Subcutaneous adipose tissue (tissue), 4 donors: ENCODE measurements around the gene IMPACT. TPM values are rescaled to one million over a fixed set of nuclear protein-coding genes. Genes with fewer than 3 reads are reported as not detected.

Source experiments
- CTCF ChIP-seq: fragments of 450-650 bp; IDR thresholded peaks from one replicate; pipeline ENCODE4 v1.5.1; 2016; ENCODE audit warnings: low read depth, mild to moderate bottlenecking, control low read depth, antibody characterized with exemption, moderate library complexity
- total RNA-seq, 4 donors: library from RNA; depleted of rRNA; stranded (reverse); fragments of >200 nt; gene quantifications; one replicate each; pipeline ENCODE4 v1.1.0, GENCODE V29; 2016

Gene IMPACT
- total RNA-seq, 4 donors from 2014 or later = 23.1 to 34.9 (median 28.3) TPM

DNA sequence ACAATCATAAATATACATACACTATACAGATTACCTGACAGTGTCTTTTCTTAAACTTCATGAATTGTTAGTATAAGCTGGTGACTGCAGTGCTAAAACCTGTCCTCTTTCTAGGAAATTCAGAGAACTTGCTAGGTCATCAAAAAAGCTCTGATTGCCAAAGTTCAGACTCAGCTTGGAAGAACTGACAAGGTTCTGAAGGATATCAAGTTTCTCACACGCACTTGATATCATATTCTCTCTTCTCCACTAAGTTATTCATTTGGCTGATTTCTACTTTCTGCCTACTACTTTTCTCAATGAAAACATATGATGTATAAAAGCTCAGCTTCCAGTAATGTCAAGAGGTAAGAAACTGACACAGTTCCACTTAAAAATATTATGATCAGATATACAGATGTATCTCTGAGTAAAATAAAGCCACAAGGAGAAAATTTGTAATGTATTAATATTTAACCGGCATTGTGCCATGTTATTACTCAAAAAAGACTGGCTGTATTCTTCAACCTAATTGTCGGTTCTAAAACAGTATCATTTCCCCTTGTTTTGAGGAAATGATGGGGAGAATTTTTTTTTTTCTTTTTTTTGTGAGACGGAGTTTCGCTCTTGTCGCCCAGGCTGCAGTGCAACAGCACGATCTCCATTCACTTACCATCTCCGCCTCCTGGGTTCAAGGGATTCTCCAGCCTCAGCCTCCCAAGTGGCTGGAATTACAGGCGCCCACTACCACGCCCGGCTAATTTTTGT is 31.2 kb upstream of the IMPACT start:
- TF ChIP-seq CTCF = no peak

DNA sequence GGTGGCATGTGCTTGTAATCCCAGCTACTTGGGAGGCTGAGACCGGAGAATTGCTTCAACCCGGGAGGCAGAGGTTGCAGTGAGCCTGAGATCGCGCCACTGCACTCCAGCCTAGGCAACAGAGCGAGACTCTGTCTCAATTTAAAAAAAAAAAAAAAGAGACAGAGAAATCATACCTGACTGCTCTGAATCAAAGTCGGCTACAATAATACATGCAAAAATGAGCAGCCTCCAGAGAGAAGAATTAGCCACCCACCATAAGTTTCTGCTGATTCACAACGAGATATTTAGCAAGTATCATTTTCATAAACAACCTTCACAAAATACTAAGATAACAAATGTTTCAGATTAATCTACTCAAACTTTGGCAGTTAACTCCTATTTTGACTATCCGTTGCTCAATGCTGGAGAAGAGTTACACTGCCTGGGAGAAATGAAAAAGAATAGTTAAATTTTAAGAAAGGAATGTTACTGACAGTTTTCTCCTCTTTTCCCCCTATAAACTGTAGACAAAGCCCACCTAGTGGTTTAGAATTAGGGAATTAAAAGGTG is 30.3 kb upstream of the IMPACT start:
- no peak for TF ChIP-seq CTCF

- no peak for TF ChIP-seq CTCF
Observed at GRCh38 chr18:24397131-24397693, 29.3 kb upstream of the IMPACT start.

- TF ChIP-seq CTCF = no peak
Observed at GRCh38 chr18:24397694-24398368, 28.6 kb upstream of the IMPACT start, which contains the start of gene OSBPL1A. TSS of gene OSBPL1A (minus strand) at chr18:24397824. CDS start at chr18:24377533, 20,291 bp downstream.

DNA sequence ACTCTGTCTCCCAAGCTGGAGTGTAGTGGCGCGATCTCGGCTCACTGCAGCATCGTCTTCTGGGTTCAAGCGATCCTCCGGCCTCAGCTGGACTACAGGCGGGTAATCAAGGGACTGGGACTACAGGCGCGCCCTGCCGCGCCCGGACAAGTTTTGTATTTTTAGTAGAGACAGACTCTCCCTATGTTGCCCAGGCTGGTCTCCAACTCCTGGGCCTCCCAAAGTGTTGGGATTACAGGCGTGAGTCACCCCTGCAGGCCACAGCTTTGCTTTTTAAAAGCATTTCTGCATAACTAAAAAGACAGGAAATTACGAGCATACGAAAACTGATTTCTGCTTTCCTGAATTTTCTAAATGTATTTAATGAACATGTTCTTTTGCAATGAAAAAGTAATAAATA is 27.9 kb upstream of the IMPACT start:
- TF ChIP-seq CTCF = no peak

DNA sequence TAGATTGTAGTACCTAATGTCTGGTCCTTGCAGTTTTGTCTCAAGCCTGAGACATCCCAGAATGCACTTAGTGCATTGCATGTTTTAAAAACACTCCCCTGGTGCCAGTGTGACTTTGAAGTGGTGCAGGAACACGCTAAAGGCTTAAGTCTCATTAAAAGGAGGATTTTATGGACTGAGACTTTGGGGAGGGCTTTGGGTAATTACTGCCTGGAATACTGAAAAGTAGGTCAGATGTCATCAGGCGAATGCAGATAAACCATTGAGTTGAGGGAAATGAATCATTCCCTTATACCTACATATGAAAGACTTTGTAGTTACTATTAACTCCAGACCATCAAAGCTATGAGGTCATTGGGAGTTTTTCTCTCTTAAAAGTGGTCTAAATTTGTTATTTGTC is 25.9 kb upstream of the IMPACT start:
- no peak for TF ChIP-seq CTCF

GRCh38 chr18:24402209-24402785 is 24.2 kb upstream of the IMPACT start:
- no peak for TF ChIP-seq CTCF
